ENCODE measurements around the gene PGD. TPM values are rescaled to one million over a fixed set of nuclear protein-coding genes. Genes with fewer than 3 reads are reported as not detected.
A peak's percentile ranks its signal among the peaks of the same experiment; 100 is the strongest.

Gene PGD
- polyA plus RNA-seq (2013, experiment 1 of 2): 164 TPM
- 159 TPM for polyA plus RNA-seq (2013, experiment 2 of 2)

DNA sequence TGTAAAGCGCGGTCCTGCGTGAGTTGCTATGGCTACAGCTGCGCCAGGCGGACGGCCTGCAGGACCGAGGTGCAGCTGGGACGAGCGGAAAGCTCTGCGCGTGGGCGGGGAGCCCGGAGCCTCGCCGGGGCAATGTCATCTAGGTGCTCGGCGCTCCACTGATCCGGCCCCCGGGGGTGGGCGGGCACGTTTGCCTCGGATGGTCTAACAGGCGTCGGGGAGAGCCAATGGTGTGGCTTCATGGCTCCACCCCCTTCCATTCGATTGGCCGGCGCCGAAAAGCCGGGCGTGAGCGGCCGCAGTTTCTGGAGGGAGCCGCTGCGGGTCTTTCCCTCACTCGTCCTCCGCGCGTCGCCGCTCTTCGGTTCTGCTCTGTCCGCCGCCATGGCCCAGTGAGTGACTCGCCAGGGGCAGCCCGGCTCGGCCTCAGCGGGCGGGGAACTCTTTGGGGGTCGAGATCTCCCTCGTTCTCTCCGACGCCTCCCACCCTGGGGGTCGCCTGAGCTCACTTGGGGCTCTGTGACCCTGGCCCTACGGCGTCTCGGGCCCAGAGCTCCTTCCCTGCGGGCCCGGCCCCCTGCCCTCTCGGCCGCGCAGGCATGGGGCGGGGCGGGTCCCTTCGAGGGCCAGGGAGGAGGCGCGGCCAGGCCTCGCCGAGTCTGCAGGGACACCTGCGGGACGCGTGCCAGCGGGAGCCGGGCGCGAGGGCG is at the start of gene PGD:
Gene PGD (plus strand): TSS at position 331 of the 710 bp plus-strand sequence. CDS start 54 bp downstream, at position 385.
- Histone ChIP-seq H2BK120ac (ENCODE audit: low read depth, low read length) (peak within 1 kb of the TSS; percentile 71), H3K36me3 (ENCODE audit: control insufficient read depth in 1 of 2, insufficient read depth in 2 of 2, low read depth in 1 of 2, low read length in 2 of 2) (peaks cover 5 to 26% of the 10 kb centered on the region in 2 experiments), H3K14ac (ENCODE audit: low read length in 2 of 2) (peak within 1 kb of the TSS in 1 of 2 experiments; percentile 96), H2BK12ac (ENCODE audit: low read length in 2 of 2) (peak within 1 kb of the TSS in 1 of 2 experiments; percentile 68), H3K18ac (ENCODE audit: low read depth in 1 of 2, low read length in 2 of 2) (peak within 1 kb of the TSS; percentile 69 to 94), H3K9me3 (ENCODE audit: control insufficient read depth, low read length) (peaks cover 7% of the 10 kb centered on the region), H3K23ac (ENCODE audit: low read length in 2 of 2) (peak within 1 kb of the TSS in 1 of 2 experiments; percentile 77), H3K4ac (ENCODE audit: low read depth in 1 of 2, low read length in 2 of 2) (peak within 1 kb of the TSS; percentile 75 to 96), H2BK5ac (ENCODE audit: low read depth, low read length, poor library complexity, severe bottlenecking) (peak within 1 kb of the TSS; percentile 81), H2AFZ (ENCODE audit: low read depth, low read length) (peak within 1 kb of the TSS; percentile 80), H4K8ac (ENCODE audit: low read length) (peak within 1 kb of the TSS; percentile 82), H3K4me1 (ENCODE audit: control insufficient read depth, insufficient read depth, low read depth, low read length) (peaks cover 5% of the 10 kb centered on the region), H3K79me1 (replicated peaks; ENCODE audit: low read length, poor library complexity, severe bottlenecking) (peaks cover 1% of the 10 kb centered on the region), H3K27ac (ENCODE audit: low read length, poor library complexity, severe bottlenecking) (peak within 1 kb of the TSS; percentile 90), H3K27me3 (ENCODE audit: control insufficient read depth in 1 of 2, insufficient read depth in 1 of 2, low read length in 2 of 2) (no peaks in the 10 kb centered on the region), H2AK5ac (ENCODE audit: low read length, severe bottlenecking) (no peak within 1 kb of the TSS), H3K4me2 (ENCODE audit: low read length, poor library complexity, severe bottlenecking) (peak within 1 kb of the TSS; percentile 86), H3K9ac (ENCODE audit: low read length) (peak within 1 kb of the TSS; percentile 95), H3K4me3 (ENCODE audit: insufficient read depth in 1 of 2, low read depth in 1 of 2, low read length in 2 of 2) (peak within 1 kb of the TSS; percentile 89 to 91), H2BK15ac (ENCODE audit: low read depth, poor library complexity, severe bottlenecking) (peak within 1 kb of the TSS; percentile 49), H4K91ac (ENCODE audit: low read length) (peak within 1 kb of the TSS; percentile 34)
- DNase-seq: peak; percentile 99
- WGBS: under 1% methylated on average over 72 of the region's 76 CpGs

DNA sequence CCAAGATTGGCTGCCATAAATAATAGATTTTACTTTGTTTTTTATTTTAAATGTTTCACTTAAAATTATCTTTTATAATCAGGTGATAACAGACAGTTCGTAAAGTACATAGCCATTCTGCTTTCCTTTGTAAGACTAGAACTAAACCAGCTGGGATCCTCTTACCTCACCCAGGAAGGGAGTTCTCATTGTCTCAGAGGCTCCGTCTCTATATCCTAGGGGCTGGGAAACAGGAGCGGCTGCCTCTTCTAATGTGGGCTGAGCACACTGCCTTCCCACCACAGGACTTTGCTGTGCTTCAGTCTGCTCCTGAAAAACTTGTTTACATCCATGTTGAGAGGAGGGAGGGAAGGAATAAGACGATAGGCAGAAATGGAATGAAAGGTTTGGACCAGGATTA is 45.6 kb upstream of the PGD start:
- 71% methylated on average over 4 of the region's 4 CpGs for WGBS
- no peak for DNase-seq
- Histone ChIP-seq H3K18ac (ENCODE audit: low read depth in 1 of 2, low read length in 2 of 2) (no peak overlapping the region), H2BK15ac (ENCODE audit: low read depth, poor library complexity, severe bottlenecking) (no peak overlapping the region), H3K9me3 (ENCODE audit: control insufficient read depth, low read length) (no peaks in the 10 kb centered on the region), H3K79me1 (replicated peaks; ENCODE audit: low read length, poor library complexity, severe bottlenecking) (no peaks in the 10 kb centered on the region), H3K4me2 (ENCODE audit: low read length, poor library complexity, severe bottlenecking) (no peak overlapping the region), H3K23ac (ENCODE audit: low read length in 2 of 2) (no peak overlapping the region), H3K4ac (ENCODE audit: low read depth in 1 of 2, low read length in 2 of 2) (no peak overlapping the region), H2BK12ac (ENCODE audit: low read length in 2 of 2) (no peak overlapping the region), H3K27ac (ENCODE audit: low read length, poor library complexity, severe bottlenecking) (no peak overlapping the region), H3K36me3 (ENCODE audit: control insufficient read depth in 1 of 2, insufficient read depth in 2 of 2, low read depth in 1 of 2, low read length in 2 of 2) (peaks cover 14 to 62% of the 10 kb centered on the region in 2 experiments), H2AFZ (ENCODE audit: low read depth, low read length) (no peak overlapping the region), H2BK5ac (ENCODE audit: low read depth, low read length, poor library complexity, severe bottlenecking) (no peak overlapping the region), H3K4me3 (ENCODE audit: insufficient read depth in 1 of 2, low read depth in 1 of 2, low read length in 2 of 2) (no peak overlapping the region), H2AK5ac (ENCODE audit: low read length, severe bottlenecking) (no peak overlapping the region), H3K27me3 (ENCODE audit: control insufficient read depth in 1 of 2, insufficient read depth in 1 of 2, low read length in 2 of 2) (no peaks in the 10 kb centered on the region), H2BK120ac (ENCODE audit: low read depth, low read length) (no peak overlapping the region), H4K8ac (ENCODE audit: low read length) (no peak overlapping the region), H3K14ac (ENCODE audit: low read length in 2 of 2) (no peak overlapping the region), H4K91ac (ENCODE audit: low read length) (no peak overlapping the region), H3K9ac (ENCODE audit: low read length) (no peak overlapping the region), H3K4me1 (ENCODE audit: control insufficient read depth, insufficient read depth, low read depth, low read length) (no peaks in the 10 kb centered on the region)

DNA sequence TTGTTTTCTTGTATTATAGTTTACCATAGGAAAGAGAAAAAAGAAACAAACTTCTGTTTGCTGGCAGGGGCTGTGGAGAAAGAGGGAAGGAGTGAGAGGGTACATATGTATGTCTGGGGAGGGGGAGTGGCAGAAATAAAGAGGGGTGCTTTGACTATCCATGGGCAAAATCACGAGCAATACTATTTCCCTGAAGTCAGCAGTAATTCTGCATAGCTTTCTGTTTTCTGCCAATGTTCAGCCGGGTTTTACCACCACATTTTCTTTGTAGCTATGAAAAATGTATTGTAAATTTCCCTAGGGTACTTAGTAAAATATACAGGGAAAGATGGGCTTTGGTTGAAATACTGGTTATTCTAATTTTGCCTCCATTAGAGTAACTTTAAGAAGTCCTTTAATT is 45.2 kb upstream of the PGD start:
- Histone ChIP-seq H3K27me3 (ENCODE audit: control insufficient read depth in 1 of 2, insufficient read depth in 1 of 2, low read length in 2 of 2) (no peaks in the 10 kb centered on the region), H3K4me1 (ENCODE audit: control insufficient read depth, insufficient read depth, low read depth, low read length) (no peaks in the 10 kb centered on the region), H3K4me2 (ENCODE audit: low read length, poor library complexity, severe bottlenecking) (no peak overlapping the region), H3K23ac (ENCODE audit: low read length in 2 of 2) (no peak overlapping the region), H3K4ac (ENCODE audit: low read depth in 1 of 2, low read length in 2 of 2) (no peak overlapping the region), H3K27ac (ENCODE audit: low read length, poor library complexity, severe bottlenecking) (no peak overlapping the region), H3K36me3 (ENCODE audit: control insufficient read depth in 1 of 2, insufficient read depth in 2 of 2, low read depth in 1 of 2, low read length in 2 of 2) (peaks cover 10 to 59% of the 10 kb centered on the region in 2 experiments), H3K79me1 (replicated peaks; ENCODE audit: low read length, poor library complexity, severe bottlenecking) (no peaks in the 10 kb centered on the region), H3K9me3 (ENCODE audit: control insufficient read depth, low read length) (no peaks in the 10 kb centered on the region), H2BK15ac (ENCODE audit: low read depth, poor library complexity, severe bottlenecking) (no peak overlapping the region), H2BK5ac (ENCODE audit: low read depth, low read length, poor library complexity, severe bottlenecking) (no peak overlapping the region), H3K4me3 (ENCODE audit: insufficient read depth in 1 of 2, low read depth in 1 of 2, low read length in 2 of 2) (no peak overlapping the region), H2BK120ac (ENCODE audit: low read depth, low read length) (no peak overlapping the region), H3K14ac (ENCODE audit: low read length in 2 of 2) (no peak overlapping the region), H4K8ac (ENCODE audit: low read length) (no peak overlapping the region), H3K9ac (ENCODE audit: low read length) (no peak overlapping the region), H3K18ac (ENCODE audit: low read depth in 1 of 2, low read length in 2 of 2) (no peak overlapping the region), H2BK12ac (ENCODE audit: low read length in 2 of 2) (no peak overlapping the region), H2AFZ (ENCODE audit: low read depth, low read length) (no peak overlapping the region), H2AK5ac (ENCODE audit: low read length, severe bottlenecking) (no peak overlapping the region), H4K91ac (ENCODE audit: low read length) (no peak overlapping the region)
- no peak for DNase-seq
- WGBS: 90% methylated on average over 2 of the region's 2 CpGs

DNA sequence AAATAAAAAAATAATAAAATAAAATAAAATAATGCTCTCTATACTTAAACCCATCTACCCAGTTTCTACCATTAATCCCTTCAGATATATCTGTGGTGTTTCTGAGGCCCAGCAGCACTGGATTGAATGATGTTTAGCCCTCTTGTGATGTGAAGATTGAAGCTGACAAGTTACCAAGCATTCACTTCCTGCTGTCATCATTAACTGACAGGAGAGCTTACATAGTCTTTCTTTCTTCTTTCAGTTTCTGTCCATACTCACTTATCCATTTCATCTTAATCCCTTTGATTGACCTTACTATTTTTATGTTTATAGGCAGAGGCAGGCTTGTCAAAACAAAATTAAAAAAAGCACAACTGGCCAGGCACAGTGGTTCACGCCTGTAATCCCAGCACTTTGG is 38.8 kb upstream of the PGD start:
- Histone ChIP-seq H3K79me1 (replicated peaks; ENCODE audit: low read length, poor library complexity, severe bottlenecking) (no peaks in the 10 kb centered on the region), H3K14ac (ENCODE audit: low read length in 2 of 2) (no peak overlapping the region), H3K27me3 (ENCODE audit: control insufficient read depth in 1 of 2, insufficient read depth in 1 of 2, low read length in 2 of 2) (no peaks in the 10 kb centered on the region), H3K27ac (ENCODE audit: low read length, poor library complexity, severe bottlenecking) (no peak overlapping the region), H3K4me3 (ENCODE audit: insufficient read depth in 1 of 2, low read depth in 1 of 2, low read length in 2 of 2) (no peak overlapping the region), H4K8ac (ENCODE audit: low read length) (no peak overlapping the region), H3K18ac (ENCODE audit: low read depth in 1 of 2, low read length in 2 of 2) (no peak overlapping the region), H3K9ac (ENCODE audit: low read length) (no peak overlapping the region), H3K4me1 (ENCODE audit: control insufficient read depth, insufficient read depth, low read depth, low read length) (no peaks in the 10 kb centered on the region), H3K4me2 (ENCODE audit: low read length, poor library complexity, severe bottlenecking) (no peak overlapping the region), H3K4ac (ENCODE audit: low read depth in 1 of 2, low read length in 2 of 2) (no peak overlapping the region), H2BK5ac (ENCODE audit: low read depth, low read length, poor library complexity, severe bottlenecking) (no peak overlapping the region), H2BK15ac (ENCODE audit: low read depth, poor library complexity, severe bottlenecking) (no peak overlapping the region), H3K36me3 (ENCODE audit: control insufficient read depth in 1 of 2, insufficient read depth in 2 of 2, low read depth in 1 of 2, low read length in 2 of 2) (peaks cover 11 to 50% of the 10 kb centered on the region in 2 experiments), H2BK120ac (ENCODE audit: low read depth, low read length) (no peak overlapping the region), H2AFZ (ENCODE audit: low read depth, low read length) (no peak overlapping the region), H4K91ac (ENCODE audit: low read length) (no peak overlapping the region), H3K9me3 (ENCODE audit: control insufficient read depth, low read length) (no peaks in the 10 kb centered on the region), H2BK12ac (ENCODE audit: low read length in 2 of 2) (no peak overlapping the region), H3K23ac (ENCODE audit: low read length in 2 of 2) (no peak overlapping the region), H2AK5ac (ENCODE audit: low read length, severe bottlenecking) (no peak overlapping the region)
- DNase-seq: no peak
- 100% methylated on average over 1 of the region's 1 CpG for WGBS

All from mesenchymal stem cell (in vitro differentiated cells and primary cell).